Ammon's horn (tissue), 1 donor: ENCODE results near the gene DUOX1.

Source experiments
- DNase-seq: peaks from one replicate; pipeline ENCODE4 v3.0.0-alpha.2; 2016; ENCODE audit warnings: low spot score

Gene DUOX1

GRCh38 chr15:45106002-45106790 lies 23.6 kb upstream of the DUOX1 start:
- no peak for DNase-seq

GRCh38 chr15:45107941-45108630 lies 21.7 kb upstream of the DUOX1 start:
- no peak for DNase-seq

GRCh38 chr15:45110256-45110820 lies 19.5 kb upstream of the DUOX1 start:
- DNase-seq: no peak

- no peak for DNase-seq
Measured at GRCh38 chr15:45111390-45112142, 18.2 kb upstream of the DUOX1 start.

GRCh38 chr15:45112143-45112590 lies 17.6 kb upstream of the DUOX1 start:
- no peak for DNase-seq

GRCh38 chr15:45112591-45113379 lies 17.0 kb upstream of the DUOX1 start:
- DNase-seq: no peak

- DNase-seq: no peak
Measured at GRCh38 chr15:45113380-45113990, 16.3 kb upstream of the DUOX1 start.

- no peak for DNase-seq
Measured at GRCh38 chr15:45114076-45114750, 15.6 kb upstream of the DUOX1 start, which contains the start of the genes DUOX2 and DUOXA2. Gene DUOX2 (minus strand): TSS chr15:45114172. CDS start chr15:45113411, 761 bp downstream. Gene DUOXA2 (plus strand): TSS chr15:45114326. CDS start chr15:45114606, 280 bp downstream.

- DNase-seq: no peak
Measured at GRCh38 chr15:45114751-45115085, 15.1 kb upstream of the DUOX1 start.

- no peak for DNase-seq
Measured at GRCh38 chr15:45115312-45115820, 14.4 kb upstream of the DUOX1 start.

- DNase-seq: no peak
Measured at GRCh38 chr15:45116006-45116481, 13.8 kb upstream of the DUOX1 start.

GRCh38 chr15:45116482-45117307 lies 13.1 kb upstream of the DUOX1 start:
- no peak for DNase-seq

- no peak for DNase-seq
Measured at GRCh38 chr15:45117308-45118130, 12.3 kb upstream of the DUOX1 start.

- DNase-seq: peak; percentile 96
Measured at GRCh38 chr15:45118131-45118588, 11.6 kb upstream of the DUOX1 start.

GRCh38 chr15:45118996-45119395 lies 10.8 kb upstream of the DUOX1 start:
- no peak for DNase-seq

- DNase-seq: no peak
Measured at GRCh38 chr15:45120081-45120972, 9.5 kb upstream of the DUOX1 start.

- DNase-seq: no peak
Measured at GRCh38 chr15:45121020-45121419, 8.8 kb upstream of the DUOX1 start.
